T-helper 2 cell (primary cell): ENCODE results near the gene SLC41A3.
A peak's percentile ranks its signal among the peaks of the same experiment; 100 is the strongest.
"Not testable (repeated sequence)": the region's sequence is repeated elsewhere in the genome, so short reads cannot be mapped to it uniquely, and the experiment has no call there.

Experiments
- DNase-seq, 5 experiments: peaks; one replicate each; pipeline versions ENCODE4 v3.0.0 to v3.0.0-alpha.2; 2012 to 2022

SLC41A3 gene

DNA sequence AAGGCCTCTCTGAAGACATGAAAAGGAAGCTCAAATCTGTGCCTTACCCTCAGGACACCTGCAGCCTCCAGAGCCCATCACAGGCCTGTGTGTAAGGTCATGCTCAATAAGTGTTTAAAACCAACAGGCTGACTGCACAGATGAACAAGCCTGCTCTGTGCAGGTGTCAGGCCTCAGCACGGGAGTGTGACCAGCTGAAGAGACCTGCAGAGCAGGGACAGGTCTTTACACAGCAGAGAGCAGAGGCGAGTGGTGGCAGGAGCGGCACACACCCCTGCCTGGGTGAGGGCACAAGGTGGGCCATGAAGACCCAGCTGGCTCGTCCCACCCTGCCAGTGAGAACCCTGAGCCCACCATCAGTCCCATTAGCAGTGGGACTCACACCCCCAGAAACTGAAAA, 58.1 kb downstream of the SLC41A3 start:
- DNase-seq, result no peak

DNA sequence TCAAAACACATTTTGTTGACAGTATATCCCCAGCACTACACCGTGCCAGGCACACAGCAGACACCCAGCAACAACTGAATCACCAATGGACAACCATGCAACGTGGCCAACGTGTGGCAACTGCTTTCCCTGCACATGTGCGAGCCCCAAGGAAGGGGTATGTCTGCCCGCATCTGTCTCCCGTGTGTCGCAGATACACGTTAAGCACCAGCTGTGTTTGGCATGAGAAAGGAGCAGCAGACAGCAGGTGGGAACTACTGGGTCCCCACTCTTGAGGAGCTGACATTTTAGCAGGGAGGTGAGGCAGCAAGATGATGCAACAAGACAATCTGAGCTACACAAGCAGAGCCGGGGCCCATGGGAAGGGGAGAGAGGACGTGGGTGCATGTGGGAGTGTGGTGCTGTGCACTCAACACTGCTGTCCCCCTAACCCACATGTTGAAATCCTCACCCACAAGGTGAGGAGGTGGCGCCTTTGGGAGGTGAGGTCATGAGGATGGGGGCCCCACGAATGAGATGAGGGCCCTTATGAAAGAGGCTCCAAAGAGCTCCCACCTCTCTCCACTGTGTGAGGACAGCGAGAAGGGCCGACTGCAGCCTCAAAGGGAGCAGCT, 58.7 kb downstream of the SLC41A3 start:
- no peak for DNase-seq

DNA sequence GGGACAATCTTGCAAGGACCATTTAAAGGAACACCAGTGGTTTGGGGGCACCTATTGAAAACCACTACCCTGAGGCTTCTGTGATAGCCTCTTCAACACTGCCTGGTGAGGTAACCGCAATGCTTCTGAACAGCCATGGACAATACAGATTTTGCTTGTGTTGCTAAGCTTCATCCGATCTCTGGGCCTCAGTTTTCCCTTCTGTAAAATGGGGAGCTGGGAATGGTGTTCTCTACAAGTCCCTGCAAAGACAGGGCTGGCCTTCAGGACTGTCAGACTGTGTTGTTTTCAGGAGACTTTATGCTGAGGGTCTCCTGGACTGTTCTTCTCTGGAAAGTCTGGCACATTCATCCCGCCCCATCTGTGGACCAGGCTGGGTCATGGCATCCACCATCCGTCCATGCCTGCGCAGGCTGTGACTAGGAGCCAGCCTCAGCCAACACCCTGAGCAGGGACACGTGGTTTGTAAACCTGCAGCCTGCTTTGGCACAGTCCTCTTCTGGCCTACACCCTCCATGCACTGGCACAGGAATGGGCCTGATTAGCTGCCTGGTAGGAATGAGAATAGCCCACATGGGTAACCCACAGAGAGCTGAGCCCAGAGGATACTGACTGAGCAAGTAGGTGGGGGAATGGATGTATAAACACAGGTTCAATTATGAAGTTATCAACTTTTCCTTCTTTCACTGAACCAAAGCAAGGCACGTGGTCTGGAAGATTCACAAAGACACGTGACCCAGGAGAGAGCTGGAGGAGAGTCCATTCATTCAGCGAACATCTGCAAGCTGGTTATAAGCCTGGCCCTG, 59.7 kb downstream of the SLC41A3 start:
- DNase-seq, result no peak

DNA sequence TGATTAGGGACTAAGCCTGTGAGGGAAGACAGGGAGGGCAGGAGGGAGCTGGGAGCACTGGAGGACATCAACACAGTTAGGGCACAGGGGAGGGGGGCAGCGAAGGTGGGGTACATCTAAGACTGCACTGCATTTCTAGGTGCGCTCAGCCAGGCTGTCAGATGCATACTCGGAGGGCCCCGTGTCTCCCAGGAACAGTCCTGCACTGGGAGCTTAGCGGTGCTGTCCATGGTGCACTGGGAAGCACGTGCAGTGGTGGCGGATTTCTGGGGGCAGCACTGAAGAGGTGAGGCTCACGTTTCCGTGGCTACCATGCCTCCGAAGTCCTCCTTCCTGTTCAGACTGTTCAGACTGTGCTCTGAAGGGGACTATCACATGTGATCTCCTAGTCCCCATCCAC, 60.5 kb downstream of the SLC41A3 start:
- no peak for DNase-seq

DNA sequence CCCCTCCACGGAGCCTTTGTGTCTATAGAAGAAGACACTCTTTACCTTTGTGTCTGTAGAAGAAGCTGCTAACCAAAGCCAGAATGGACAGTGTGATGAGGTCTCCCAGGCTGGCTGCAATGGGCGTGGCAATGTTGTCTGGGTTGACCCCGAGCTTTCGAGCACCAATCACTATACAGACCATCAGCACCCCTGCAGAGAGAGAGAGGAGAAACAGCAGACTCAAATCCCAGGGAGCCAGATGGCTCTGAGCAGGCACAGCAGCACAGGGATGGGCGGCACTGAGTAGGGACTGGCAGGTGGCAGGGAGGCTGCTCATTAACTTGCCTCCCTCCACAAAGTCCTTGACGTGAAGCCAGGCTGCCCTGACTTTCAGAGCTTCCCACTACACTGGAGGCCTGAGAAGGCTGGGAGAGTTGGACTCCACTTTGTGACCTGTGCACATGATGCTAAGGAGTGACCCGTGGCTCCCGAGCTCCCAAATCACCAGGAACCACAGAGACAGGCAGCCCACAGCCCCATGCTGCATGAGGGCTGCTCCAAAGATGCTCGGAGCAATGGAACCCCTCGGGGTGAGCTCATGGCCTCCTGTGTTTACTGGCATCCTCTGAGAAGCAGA, 61.1 kb downstream of the SLC41A3 start:
- no peak for DNase-seq

DNA sequence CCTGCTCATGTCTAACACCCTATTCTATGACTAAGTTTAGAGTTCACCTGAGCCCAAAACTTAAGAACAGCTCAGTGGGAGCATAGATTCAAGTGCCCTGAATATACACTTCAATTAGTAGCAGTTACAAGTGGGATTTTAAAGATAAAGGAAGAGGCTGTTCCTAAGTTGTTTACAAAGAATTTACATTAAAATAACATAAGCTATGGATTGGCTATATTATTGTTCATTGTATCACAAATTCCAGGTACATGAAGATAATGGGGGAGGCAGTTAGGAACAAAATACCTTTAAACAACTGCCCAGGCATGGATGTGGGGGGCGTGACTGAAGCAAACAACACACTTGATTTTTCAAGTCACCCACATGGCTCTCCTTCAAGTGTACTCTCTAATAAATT, 62.2 kb downstream of the SLC41A3 start:
- no peak for DNase-seq

DNA sequence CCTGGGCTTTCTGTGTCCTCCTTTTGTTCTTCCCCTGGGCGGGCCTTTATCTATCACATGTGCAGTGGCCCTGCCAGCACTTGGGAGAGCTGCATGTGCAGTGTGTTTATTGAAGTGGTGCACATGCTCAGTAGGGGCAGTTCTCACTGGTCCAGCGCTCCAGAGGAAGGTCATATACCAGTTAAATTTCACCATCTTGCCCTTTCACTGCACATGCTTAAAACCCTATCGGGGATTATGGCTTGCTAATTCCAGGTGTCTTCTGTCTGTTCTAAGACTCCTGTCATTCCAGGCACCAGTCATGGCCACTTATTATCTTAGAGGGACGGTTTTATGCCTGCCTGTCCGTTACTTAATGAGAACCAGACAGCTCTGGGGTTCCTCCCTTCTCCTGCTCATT, 62.7 kb downstream of the SLC41A3 start:
- DNase-seq, result no peak

DNA sequence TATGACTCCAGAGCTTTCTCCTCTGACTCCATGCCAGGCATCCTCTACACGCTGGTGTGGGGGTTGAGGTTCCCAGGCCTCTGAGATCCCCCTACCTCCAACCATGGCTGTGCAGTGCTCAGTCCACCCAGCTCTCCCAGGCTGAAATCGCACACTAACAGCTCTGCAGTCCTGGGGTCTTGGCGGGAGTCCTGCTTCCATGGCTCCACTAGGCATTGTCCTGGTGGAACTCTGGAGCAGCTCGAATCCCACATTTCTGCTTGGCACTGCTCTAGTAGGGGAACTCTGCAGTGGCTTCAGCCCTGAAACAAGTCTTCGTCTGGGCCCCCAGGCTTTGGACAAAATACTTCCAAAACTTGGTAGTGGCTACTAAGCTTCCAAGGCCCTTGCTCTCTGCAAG, 64.2 kb downstream of the SLC41A3 start:
- DNase-seq, result no peak

DNA sequence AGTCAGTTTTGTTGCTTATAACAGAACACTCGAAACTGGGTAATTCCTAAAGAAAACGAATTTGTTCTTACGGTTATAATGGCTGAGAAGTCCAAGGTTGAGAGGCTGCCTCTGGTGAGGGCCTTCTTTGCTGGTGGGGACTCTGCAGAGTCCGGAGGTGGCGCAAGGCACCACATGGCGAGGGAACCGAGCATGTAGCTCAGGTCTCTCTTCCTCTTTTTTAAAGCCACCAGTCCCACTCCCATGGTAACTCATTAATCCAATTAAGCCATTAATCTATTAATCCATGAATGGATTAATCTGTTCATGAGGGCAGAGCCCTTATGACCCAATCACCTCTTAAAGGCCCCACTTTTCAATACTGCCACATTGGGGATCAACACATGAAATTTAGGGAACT, 64.9 kb downstream of the SLC41A3 start:
- DNase-seq, result no peak

DNA sequence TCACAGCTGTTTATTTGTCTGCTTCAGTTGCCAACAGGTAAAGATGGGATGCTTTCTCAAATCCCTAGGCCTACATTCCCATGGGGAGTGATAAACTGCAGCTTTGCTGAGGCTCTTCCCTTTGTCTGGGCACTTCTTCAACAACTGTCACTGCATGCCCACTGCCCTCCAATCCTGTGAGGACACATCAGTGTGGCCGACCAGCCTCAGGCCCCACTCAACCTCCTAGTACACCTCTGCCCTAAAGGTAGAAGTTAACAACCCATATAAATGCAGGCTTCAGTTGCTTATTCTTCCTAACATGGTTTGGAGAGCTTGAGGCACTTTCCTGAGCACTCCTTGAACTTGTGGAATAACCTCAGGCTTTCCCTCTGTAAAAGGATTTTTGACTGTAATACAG, 65.4 kb downstream of the SLC41A3 start:
- DNase-seq, result no peak

DNA sequence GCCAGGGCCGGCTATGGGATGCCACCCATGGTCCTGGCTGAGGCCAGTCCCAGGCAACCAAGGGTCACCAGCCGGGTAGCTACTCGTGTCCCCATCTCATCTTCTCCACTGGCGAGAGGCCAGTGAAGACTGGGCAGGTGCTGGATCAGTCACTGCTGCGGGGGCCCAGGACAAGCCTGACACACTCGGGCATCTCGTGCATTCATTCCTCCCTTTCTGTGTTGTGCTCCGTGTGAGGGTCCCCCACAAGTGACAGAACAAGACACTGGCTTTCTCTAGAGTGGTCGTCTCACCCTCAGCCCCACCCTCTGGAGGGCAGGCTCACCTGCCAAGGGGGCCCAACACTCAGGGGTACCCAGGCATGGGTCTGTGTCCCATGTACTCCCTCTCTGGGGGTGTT, 66.6 kb downstream of the SLC41A3 start:
- DNase-seq, result no peak

DNA sequence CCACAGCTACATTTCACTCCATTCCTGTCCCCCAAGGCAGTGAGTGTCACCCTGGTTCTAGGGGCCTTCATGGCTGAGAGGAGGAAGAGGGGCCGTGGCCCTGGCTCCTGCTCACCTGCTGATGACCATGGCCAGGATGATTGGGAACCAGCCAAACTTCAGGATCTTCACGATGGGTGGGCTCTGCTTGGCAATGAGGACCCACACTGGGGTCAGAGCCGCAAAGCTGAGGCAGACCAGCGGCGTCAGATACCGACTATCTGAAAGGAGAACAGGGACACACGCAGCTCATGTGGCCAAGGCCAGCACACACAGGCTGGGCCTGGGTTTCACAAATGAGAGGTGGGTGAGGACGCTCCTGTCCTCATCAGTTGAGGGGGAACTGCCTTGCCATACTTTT, 67.3 kb downstream of the SLC41A3 start:
- no peak for DNase-seq

DNA sequence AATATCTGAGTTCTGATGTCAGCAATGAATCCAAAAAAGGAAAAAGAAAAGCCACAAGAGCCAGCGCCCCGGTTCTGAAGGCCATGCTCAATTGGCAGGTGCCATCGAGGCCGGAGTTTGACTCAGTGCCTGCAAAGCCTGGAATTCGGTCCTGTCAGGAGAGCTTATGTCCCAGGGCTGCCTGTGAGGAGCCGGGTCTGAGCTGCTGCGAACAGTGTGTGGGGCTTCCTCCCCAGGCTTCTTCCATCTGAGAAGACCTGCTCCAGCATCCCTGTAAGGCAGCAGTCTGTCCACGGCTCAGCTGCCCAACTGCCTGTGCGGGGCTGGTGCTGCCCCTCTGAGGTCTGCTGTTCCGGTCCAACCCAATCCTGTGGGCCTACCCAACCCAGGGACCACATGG, 68.8 kb downstream of the SLC41A3 start:
- DNase-seq, result no peak

DNA sequence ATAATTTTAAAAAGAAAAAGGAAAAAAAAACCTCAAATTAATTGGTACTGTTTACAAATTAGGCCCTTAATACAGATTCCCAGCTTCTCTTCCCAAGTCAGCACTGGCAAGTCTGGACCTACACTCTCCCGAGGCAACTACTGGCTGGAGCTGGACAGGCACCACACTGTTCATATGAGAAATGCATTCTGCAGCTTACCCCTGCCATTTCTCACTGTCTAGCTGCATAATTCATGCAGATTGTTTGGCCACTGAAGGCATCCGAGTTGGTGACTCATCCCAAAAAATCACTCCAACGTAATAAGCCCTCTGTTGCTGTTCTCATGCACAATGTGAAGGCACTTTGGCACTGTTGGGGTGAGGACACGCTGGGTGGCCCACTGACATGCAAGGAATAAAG, 69.7 kb downstream of the SLC41A3 start:
- no peak for DNase-seq

DNA sequence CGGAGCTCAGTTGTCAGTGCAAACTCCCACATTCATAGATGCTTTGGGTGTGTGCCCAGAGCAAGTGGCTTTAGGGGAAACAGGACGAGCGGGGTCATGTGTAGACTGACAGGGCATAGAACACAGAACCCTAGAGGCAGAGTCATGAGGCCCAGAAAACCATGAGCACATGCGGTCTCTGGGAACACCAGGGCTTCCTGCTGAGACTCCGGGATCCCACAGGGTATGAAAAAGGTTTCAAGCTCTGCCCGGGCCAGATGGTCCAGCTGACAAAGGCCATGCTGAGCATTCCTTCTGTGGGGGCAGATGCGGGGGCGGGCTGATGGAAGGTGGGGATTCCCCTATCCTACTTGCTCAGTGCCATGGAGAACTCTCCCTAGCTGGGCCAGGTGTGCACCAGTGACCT, 70.2 kb downstream of the SLC41A3 start:
- no peak for DNase-seq

DNA sequence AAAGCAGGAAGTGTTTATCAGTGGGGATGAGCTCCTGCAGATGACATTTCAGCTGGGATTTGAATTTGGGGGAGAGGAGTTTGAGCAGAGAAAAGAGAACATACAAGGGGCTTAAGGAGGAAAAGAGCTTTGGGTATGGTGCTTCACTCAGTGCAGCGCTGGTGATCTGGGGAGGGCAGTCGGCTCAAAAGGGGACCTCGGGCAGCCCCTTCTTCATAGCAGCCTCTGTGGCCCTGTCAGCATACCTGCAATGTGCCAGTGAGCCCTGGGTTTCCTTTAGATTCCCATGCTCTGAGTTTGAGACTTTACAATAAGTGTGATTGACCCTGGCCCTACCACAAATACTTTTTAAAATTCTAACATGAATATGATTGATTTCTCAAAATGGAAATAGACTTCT, 74.7 kb downstream of the SLC41A3 start:
- DNase-seq, result no peak

DNA sequence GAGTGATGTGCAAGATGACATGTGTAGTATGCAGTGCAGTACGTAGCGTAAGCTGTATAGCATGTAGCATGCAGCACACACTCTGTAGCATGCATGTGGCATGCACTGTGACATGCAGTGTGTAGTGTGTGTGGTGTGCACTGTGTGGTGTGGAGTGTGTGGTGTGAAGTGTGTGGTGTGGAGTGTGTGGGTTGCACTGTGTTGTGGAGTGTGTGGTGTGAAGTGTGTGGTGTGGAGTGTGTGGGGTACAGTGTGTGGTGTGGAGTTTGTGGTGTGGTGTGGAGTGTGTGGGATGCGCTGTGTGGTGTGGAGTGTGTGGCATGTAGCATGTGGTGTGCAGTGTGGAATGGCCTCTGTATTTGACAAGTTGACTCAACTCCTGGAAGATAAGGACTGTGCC, 75.7 kb downstream of the SLC41A3 start:
- peak in 1 of 5 experiments; percentile 13 for DNase-seq

DNA sequence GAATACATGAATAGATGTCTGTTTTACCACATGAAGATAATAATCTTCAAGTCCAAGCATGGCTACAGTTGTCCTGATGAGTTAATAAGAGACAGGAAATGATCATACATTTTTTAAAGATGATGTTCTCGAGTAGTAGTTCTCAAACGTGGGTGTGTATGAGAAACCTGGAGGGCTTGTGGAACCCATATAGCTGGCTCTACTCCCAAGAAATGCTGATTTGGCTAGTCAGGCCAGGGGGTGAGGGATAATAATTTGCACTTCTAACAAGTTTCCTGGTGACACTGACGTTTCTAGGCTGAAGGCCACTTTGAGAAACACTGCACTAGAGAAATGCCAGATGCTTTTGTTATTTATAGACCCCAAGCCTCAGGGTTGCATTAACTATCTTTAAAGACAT, 78.0 kb downstream of the SLC41A3 start:
- no peak for DNase-seq

DNA sequence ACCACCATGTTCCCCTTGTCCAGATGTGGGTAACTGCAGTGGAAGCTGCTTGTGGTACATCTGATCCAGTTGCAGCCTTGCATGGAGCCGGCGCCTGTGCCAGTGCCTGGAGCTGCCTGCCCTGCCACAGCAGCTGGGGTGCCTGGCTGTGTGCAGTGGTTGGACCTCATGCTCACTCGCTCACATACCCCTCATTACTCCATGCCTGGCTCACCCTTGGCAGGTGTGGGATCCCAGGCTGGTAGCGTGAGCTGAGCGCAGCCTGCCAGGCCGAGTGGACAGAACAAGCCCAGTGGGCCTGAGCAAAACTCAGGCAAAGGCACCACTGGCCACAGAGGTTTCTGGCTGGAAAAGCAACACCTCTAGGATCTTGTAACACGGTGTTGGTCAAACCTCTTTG, 79.2 kb downstream of the SLC41A3 start:
- DNase-seq, result no peak

DNA sequence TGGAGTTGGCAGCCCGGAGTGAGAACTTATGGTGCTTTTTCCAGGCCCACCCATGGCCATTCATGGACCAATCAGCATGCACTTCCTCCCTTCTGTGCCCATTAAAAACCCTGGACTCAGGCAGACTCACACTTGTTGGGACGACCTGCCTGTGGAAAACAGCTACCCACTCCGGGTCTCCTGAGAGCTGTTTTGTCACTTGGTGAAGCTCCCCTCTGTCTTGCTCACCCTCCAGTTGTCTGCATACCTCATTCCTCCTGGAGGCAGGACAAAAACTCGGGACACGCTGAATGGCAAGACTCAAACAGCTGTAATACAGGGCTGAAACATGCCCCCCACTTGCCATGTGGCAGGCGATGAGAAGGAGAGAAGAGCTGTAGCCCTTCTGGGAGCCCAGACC, 79.7 kb downstream of the SLC41A3 start:
- no peak for DNase-seq

DNA sequence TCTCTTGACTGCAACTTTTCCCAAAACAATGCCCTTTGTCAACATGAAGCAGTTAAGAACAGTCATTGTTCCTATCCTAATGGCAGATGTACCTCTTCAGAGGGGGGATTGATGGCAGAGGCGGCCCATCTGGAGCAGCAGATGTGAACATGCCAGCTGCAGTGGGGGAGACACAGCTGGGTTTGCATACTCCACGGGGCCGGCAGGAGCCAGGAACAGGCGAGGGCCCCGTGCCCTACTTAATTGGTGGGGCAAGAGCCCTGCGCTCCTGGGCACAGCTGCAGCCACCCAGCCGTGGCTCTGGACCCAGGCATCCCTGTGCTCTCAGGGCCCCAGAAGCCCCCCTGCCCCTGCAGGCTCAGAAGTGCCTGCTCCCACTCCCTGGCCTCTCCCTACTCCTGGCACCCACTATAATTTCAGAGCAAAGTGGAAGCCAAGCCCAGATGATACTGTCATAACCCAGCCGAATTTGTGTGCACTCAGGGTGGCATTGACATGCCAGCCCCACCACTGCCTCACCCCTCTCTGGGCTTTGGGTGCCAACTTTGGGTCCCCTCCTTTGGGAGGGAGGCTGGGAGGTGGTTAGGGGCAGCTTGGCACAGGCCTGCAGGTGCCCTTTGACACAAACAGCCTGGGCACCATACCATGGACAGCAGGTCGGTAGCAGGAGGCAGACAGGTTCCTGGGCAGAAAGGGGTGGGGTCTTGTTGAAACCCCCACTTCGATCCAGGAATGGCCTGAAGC, 80.3 kb downstream of the SLC41A3 start:
- no peak for DNase-seq

DNA sequence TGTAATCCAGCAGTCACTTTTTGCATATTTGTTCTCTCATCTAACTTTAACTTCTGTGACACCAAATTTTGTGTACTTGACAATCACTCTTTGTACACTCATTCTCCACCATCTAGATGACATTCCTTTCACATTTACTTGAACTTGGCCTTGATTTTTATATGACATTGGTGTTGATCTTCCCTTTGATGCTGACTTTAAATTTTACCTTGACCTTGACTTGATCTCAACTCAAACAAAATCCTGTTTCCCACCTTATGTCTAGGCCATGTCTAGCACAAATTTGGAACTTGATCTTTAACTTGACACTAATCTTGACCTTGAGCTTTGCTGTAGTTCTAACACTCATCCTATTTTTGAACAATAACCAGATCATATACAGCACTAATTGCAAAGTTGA, 81.7 kb downstream of the SLC41A3 start:
- DNase-seq, result no peak

DNA sequence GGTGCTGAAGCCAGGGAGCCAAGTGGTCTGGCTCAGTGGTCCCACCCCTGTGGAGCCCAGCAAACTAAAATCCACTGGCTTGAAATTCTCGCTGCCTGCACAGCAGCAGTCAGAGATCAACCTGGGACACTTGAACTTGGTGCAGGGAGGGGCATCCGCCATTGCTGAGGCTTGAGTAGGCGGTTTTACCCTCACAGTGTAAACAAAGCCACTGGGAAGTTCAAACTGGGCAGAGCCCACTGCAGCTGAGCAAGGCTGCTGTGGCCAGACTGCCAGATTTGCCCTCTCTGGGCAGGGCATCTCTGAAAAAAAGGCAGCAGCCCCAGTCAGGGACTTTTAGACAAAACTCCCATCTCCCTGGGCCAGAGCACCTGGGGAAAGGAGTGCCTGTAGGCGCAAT, 87.2 kb downstream of the SLC41A3 start:
- not testable (repeated sequence) for DNase-seq
